OCI-LY3 (cell line): ENCODE results near the gene TMEM18.

ENCODE experiments used
- H2AFZ ChIP-seq: fragments of 200-600, 300-600 bp; shearing (Covaris generic); 2 replicates; pipeline ENCODE4 v1.6.0; 2014; ENCODE audit warnings: antibody characterized with exemption, low read depth, low read length
- H3K27ac ChIP-seq: fragments of 200-600, 300-600 bp; sonication (generic); 2 replicates; pipeline ENCODE4 v1.5.1; 2014; ENCODE audit warnings: mild to moderate bottlenecking, low read length, moderate library complexity, mixed read lengths
- H3K27me3 ChIP-seq: fragments of 200-600, 300-600 bp; sonication (generic); 2 replicates; pipeline ENCODE4 v1.6.1; 2014; ENCODE audit warnings: low read depth, low read length, mixed read lengths
- H3K36me3 ChIP-seq: fragments of 200-600, 300-600 bp; sonication (generic); replicated peaks from 2 replicates; pipeline ENCODE3; 2014; ENCODE audit warnings: low read depth, low read length, mixed read lengths
- H3K4me1 ChIP-seq: fragments of 300-600, 200-600 bp; sonication (generic); 2 replicates; pipeline ENCODE4 v1.6.1; 2014; ENCODE audit warnings: low read length, mixed read lengths
- H3K4me2 ChIP-seq: fragments of 200-600, 300-600 bp; sonication (generic); 2 replicates; pipeline ENCODE4 v1.6.1; 2014; ENCODE audit warnings: low read length, mixed read lengths
- H3K4me3 ChIP-seq: fragments of 300-600, 200-600 bp; sonication (generic); 2 replicates; pipeline ENCODE4 v1.5.1; 2014; ENCODE audit warnings: antibody characterized with exemption, mild to moderate bottlenecking, low read length, moderate library complexity
- H3K79me2 ChIP-seq: fragments of 300-600, 200-600 bp; shearing (Covaris generic); 2 replicates; pipeline ENCODE4 v1.6.1; 2014; ENCODE audit warnings: mild to moderate bottlenecking, low read length, mixed read lengths
- H3K9ac ChIP-seq: fragments of 300-600, 200-600 bp; shearing (Covaris generic); 2 replicates; pipeline ENCODE4 v1.6.0; 2014; ENCODE audit warnings: mild to moderate bottlenecking, low read length, moderate library complexity
- H3K9me3 ChIP-seq: fragments of 200-600, 300-600 bp; shearing (Covaris generic); 2 replicates; pipeline ENCODE4 v1.6.1; 2014; ENCODE audit warnings: low read length, mixed read lengths; ENCODE audit not compliant: insufficient read depth
- H4K20me1 ChIP-seq: fragments of 200-600, 300-600 bp; sonication (generic); 2 replicates; pipeline ENCODE4 v1.6.1; 2016; ENCODE audit warnings: low read length, mixed read lengths; ENCODE audit not compliant: insufficient read depth
- EZH2phosphoT487 ChIP-seq: fragments of 200-600 bp; shearing (Covaris generic); IDR thresholded peaks from 2 replicates; pipeline ENCODE4 v1.6.1; 2018; ENCODE audit warnings: antibody characterized with exemption, mixed run types, low read depth
- TF ChIP-seq, protein P1 (sequence below): fragments of 200-600, 300-600 bp; sonication (generic); IDR thresholded peaks from 2 replicates; pipeline ENCODE4 v1.5.1; 2014; ENCODE audit warnings: antibody characterized with exemption, low read length, low read depth

The TMEM18 gene

GRCh38 chr2:677056-677958 lies at the start of gene TMEM18:
TMEM18 (minus strand) TSS chr2:677406; CDS start chr2:677345, 61 bp downstream.
- peaks cover 45% of the 10 kb centered on the region for H3K79me2 ChIP-seq
- H3K36me3 ChIP-seq = peaks cover 27% of the 10 kb centered on the region
- peaks cover 15% of the 10 kb centered on the region for H3K4me1 ChIP-seq
- H4K20me1 ChIP-seq = peaks cover 24% of the 10 kb centered on the region
- TF ChIP-seq, protein P1, sequence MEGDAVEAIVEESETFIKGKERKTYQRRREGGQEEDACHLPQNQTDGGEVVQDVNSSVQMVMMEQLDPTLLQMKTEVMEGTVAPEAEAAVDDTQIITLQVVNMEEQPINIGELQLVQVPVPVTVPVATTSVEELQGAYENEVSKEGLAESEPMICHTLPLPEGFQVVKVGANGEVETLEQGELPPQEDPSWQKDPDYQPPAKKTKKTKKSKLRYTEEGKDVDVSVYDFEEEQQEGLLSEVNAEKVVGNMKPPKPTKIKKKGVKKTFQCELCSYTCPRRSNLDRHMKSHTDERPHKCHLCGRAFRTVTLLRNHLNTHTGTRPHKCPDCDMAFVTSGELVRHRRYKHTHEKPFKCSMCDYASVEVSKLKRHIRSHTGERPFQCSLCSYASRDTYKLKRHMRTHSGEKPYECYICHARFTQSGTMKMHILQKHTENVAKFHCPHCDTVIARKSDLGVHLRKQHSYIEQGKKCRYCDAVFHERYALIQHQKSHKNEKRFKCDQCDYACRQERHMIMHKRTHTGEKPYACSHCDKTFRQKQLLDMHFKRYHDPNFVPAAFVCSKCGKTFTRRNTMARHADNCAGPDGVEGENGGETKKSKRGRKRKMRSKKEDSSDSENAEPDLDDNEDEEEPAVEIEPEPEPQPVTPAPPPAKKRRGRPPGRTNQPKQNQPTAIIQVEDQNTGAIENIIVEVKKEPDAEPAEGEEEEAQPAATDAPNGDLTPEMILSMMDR = peak; percentile 48
- TF ChIP-seq EZH2phosphoT487 = no peak
- H3K9ac ChIP-seq = peak within 1 kb of the TSS; percentile 98
- H3K27ac ChIP-seq = peak within 1 kb of the TSS; percentile 93
- peak within 1 kb of the TSS; percentile 62; the same call in 1 of the 2 replicates for H2AFZ ChIP-seq
- peak within 1 kb of the TSS; percentile 95 for H3K4me2 ChIP-seq
- peak within 1 kb of the TSS; percentile 88 for H3K4me3 ChIP-seq
- no peaks in the 10 kb centered on the region for H3K9me3 ChIP-seq
- no peaks in the 10 kb centered on the region for H3K27me3 ChIP-seq

DNA sequence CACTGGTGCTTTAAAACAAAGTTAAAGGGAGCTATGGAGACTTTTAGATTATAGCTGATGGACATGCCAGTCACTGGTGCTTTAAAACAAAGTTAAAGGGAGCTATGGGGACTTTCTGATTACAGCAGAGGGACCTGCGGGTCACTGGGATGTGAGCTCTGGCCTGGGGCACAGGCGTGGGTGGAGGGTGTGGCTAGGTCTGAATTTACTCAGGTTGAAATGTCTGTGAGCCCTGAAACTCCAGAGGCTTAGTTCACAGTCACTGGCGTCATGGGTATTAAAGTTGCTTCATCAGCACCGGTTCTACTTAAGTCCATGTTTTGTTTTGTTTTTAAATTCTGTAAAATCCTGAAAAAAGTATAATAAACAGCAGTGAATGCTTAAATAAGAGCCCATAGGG lies 49.0 kb upstream of the TMEM18 start:
- Histone ChIP-seq H3K4me3 (peak overlapping the region; percentile 57; the same call in 1 of the 2 replicates), H3K9me3 (no peaks in the 10 kb centered on the region), H3K27ac (peak overlapping the region; percentile 89), H3K27me3 (no peaks in the 10 kb centered on the region; the same call in 1 of the 2 replicates), H3K36me3 (no peaks in the 10 kb centered on the region), H3K79me2 (no peaks in the 10 kb centered on the region), H3K4me1 (peaks cover 56% of the 10 kb centered on the region), H3K4me2 (peak overlapping the region; percentile 72), H3K9ac (peak overlapping the region; percentile 63; the same call in 1 of the 2 replicates), H2AFZ (peak overlapping the region; percentile 8; the same call in 1 of the 2 replicates), H4K20me1 (no peaks in the 10 kb centered on the region)
- no peak for TF ChIP-seq EZH2phosphoT487
- TF ChIP-seq, protein P1 = no peak

GRCh38 chr2:725468-725867 lies 48.3 kb upstream of the TMEM18 start:
- no peaks in the 10 kb centered on the region for H4K20me1 ChIP-seq
- H3K27ac ChIP-seq = no peak overlapping the region
- H3K9me3 ChIP-seq = no peaks in the 10 kb centered on the region
- H3K4me3 ChIP-seq = no peak overlapping the region
- H3K4me2 ChIP-seq = no peak overlapping the region
- no peaks in the 10 kb centered on the region; the same call in 1 of the 2 replicates for H3K27me3 ChIP-seq
- H2AFZ ChIP-seq = no peak overlapping the region
- H3K36me3 ChIP-seq = no peaks in the 10 kb centered on the region
- peaks cover 56% of the 10 kb centered on the region for H3K4me1 ChIP-seq
- H3K79me2 ChIP-seq = no peaks in the 10 kb centered on the region
- no peak overlapping the region for H3K9ac ChIP-seq
- TF ChIP-seq EZH2phosphoT487 = no peak

DNA sequence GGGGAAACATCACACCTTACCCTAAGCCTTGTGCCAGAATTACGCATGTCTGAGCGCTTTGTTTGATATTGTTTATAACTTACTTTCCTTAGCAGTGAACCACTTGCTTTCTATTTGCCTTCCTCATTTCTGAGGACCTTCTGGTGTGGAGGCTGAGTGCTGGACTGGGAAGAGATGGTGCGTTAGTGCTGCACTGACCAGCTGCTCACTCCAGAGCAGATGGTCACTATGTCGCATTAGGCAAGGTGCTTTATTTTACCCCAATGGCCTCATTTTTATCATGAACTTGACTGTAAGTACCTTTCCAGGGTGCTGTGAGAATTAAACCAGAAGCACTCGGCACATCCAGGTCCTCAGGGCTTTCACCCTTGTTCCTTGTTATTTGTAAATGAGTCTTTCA lies 46.6 kb upstream of the TMEM18 start:
- H3K4me1 ChIP-seq = peaks cover 53% of the 10 kb centered on the region
- no peaks in the 10 kb centered on the region for H4K20me1 ChIP-seq
- TF ChIP-seq, protein P1 = no peak
- no peak for TF ChIP-seq EZH2phosphoT487
- no peaks in the 10 kb centered on the region; the same call in 1 of the 2 replicates for H3K27me3 ChIP-seq
- no peaks in the 10 kb centered on the region for H3K9me3 ChIP-seq
- H3K79me2 ChIP-seq = no peaks in the 10 kb centered on the region
- no peak overlapping the region for H3K4me2 ChIP-seq
- H2AFZ ChIP-seq = no peak overlapping the region
- no peak overlapping the region for H3K9ac ChIP-seq
- no peaks in the 10 kb centered on the region for H3K36me3 ChIP-seq
- H3K4me3 ChIP-seq = no peak overlapping the region
- no peak overlapping the region for H3K27ac ChIP-seq
